Adrenal gland (tissue), 12 donors: ENCODE results near the gene HNF4A. TPM values are rescaled to one million over a fixed set of nuclear protein-coding genes. Genes with fewer than 3 reads are reported as not detected.
A peak's percentile ranks its signal among the peaks of the same experiment; 100 is the strongest.

Experiments used
- DNase-seq, 7 donors: peaks; one replicate each; pipeline ENCODE4 v3.0.0-alpha.2; 2019 to 2020
- H3K27ac ChIP-seq, 5 donors: fragments of 200-600 bp; sonication (generic) in 4 of 5; 1 replicate in 3 of 5; 2 replicates in 2 of 5; pipeline versions ENCODE4 v1.5.1 to v1.8.0; 2016 to 2020; ENCODE audit warnings: mild to moderate bottlenecking in 1 of 5
- H3K27me3 ChIP-seq: fragments of 200-600 bp; 2 replicates; pipeline ENCODE4 v1.8.0; 2021
- H3K36me3 ChIP-seq, 2 donors: fragments of 200-600 bp; replicated peaks in 1 of 2; 1 replicate in 1 of 2; 2 replicates in 1 of 2; pipeline versions ENCODE4 v1.5.1 to v1.8.0; 2018 to 2022
- H3K4me1 ChIP-seq, 2 donors: fragments of 200-600 bp; replicated peaks in 1 of 2; 1 replicate in 1 of 2; 2 replicates in 1 of 2; pipeline versions ENCODE4 v1.5.1 to v1.8.0; 2018 to 2021
- H3K4me3 ChIP-seq, 4 donors: fragments of 200-600 bp; sonication (generic) in 3 of 4; one replicate each; pipeline ENCODE4 v1.5.1; 2016 to 2018
- H3K9me3 ChIP-seq, 3 donors: fragments of 200-600 bp; sonication (generic) in 1 of 3; replicated peaks in 1 of 3; 1 replicate in 2 of 3; 2 replicates in 1 of 3; pipeline versions ENCODE4 v1.5.1 to v1.8.0; 2016 to 2021
- CTCF ChIP-seq, 6 experiments: fragments of 450-650 bp in 4 of 6; fragments of 200-600 bp in 2 of 6; sonication (generic) in 1 of 6; IDR thresholded peaks; 1 replicate in 5 of 6; 2 replicates in 1 of 6; pipeline versions ENCODE4 v1.5.1 to v1.8.0; 2016 to 2021; ENCODE audit warnings: antibody characterized with exemption in 6 of 6, mild to moderate bottlenecking in 2 of 6, moderate library complexity in 1 of 6
- POLR2A ChIP-seq, 2 donors: fragments of 450-650 bp; IDR thresholded peaks; one replicate each; pipeline ENCODE4 v1.6.1; 2017; ENCODE audit warnings: antibody characterized with exemption in 2 of 2, mild to moderate bottlenecking in 2 of 2, moderate library complexity in 1 of 2
- WGBS, 4 donors: extraction: QIAGEN DNeasy Blood & Tissue Kit in 2 of 4; methylation state at CpG; one replicate each; pipeline versions ENCODE4 v1.1.5 to v1.1.7; 2013 to 2017; 5-methylcytosine and 5-hydroxymethylcytosine counted together
- intact Hi-C, 2 donors: fragments of 100-400 bp; cut with DNase I; formaldehyde crosslinking; loops; one replicate each; pipeline versions ENCODE4 v1.14.1 to v1.15.0; 2022 to 2023
- polyA plus RNA-seq, 3 donors: library from polyadenylated mRNA; stranded (reverse); fragments of 200-250 nt in 2 of 3; fragments of 350-450 nt in 1 of 3; fragmentation: Illumina TruSeq in 1 of 3; extraction: RNeasy Lipid Tissue Mini Kit (QIAGEN cat#74804) in 1 of 3; gene quantifications; one replicate each; pipeline ENCODE4 v1.2.3, GENCODE V29; 2013 to 2014
- total RNA-seq, 9 donors: library from RNA; depleted of rRNA in 4 of 9; stranded (reverse); fragments of >200 nt in 4 of 9; fragments of 120-200 nt in 1 of 9; fragmentation: NEBNext Ultra II Directional in 1 of 9; extraction: Animal tissue kit (Norgen Biotek cat#: 25700) in 1 of 9; gene quantifications; one replicate each; pipeline versions ENCODE4 v1.1.0 to v1.2.4, GENCODE V29; 2013 to 2023
- donor health status: healthy with polysubstance abuse.
- donor health status: Bipolar disorder and iron deficiency.
- donor health status: DM: yes; HTN: yes; CAD: no.
- donor health status: DM: no; HTN: no; CAD: no.
- donor health status: DM: no; HTN: no; CAD: no.
- donor health status: DM: yes; HTN: yes; CAD: no.

HNF4A gene
- total and polyA plus RNA-seq, 12 donors: 0.06 to 0.78 (median 0.13) TPM; not detected in 2

- no peaks in the 10 kb centered on the region for H3K4me1 ChIP-seq
- H3K36me3 ChIP-seq: no peaks in the 10 kb centered on the region
- no peak overlapping the region for H3K4me3 ChIP-seq
- no peak for DNase-seq
- no peak for TF ChIP-seq CTCF (IDR thresholded peaks at IDR 0.05)
- no peak for TF ChIP-seq POLR2A (IDR thresholded peaks at IDR 0.05)
- H3K27me3 ChIP-seq: no peaks in the 10 kb centered on the region
- intact Hi-C loops: no loop called here
- no peaks in the 10 kb centered on the region for H3K9me3 ChIP-seq
- 85 to 92% (median 87%) methylated on average over 7 of the region's 7 CpGs for WGBS, 4 donors
- no peak overlapping the region for H3K27ac ChIP-seq
These were observed 98.9 kb downstream of the HNF4A start for GRCh38 chr20:44454306-44454963.

GRCh38 chr20:44455126-44455525, 99.6 kb downstream of the HNF4A start:
- Histone ChIP-seq H3K36me3 (no peaks in the 10 kb centered on the region), H3K27me3 (no peaks in the 10 kb centered on the region), H3K4me1 (no peaks in the 10 kb centered on the region), H3K9me3 (no peaks in the 10 kb centered on the region), H3K4me3 (no peak overlapping the region), H3K27ac (no peak overlapping the region)
- WGBS, 4 donors: 59 to 73% (median 62%) methylated on average over 3 of the region's 3 CpGs
- no peak for DNase-seq
- no peak for TF ChIP-seq CTCF (IDR thresholded peaks at IDR 0.05)
- TF ChIP-seq POLR2A (IDR thresholded peaks at IDR 0.05): no peak
- intact Hi-C loops: no loop called here

GRCh38 chr20:44456611-44457010, 101.1 kb downstream of the HNF4A start:
- Histone ChIP-seq H3K4me3 (no peak overlapping the region), H3K4me1 (no peaks in the 10 kb centered on the region), H3K36me3 (no peaks in the 10 kb centered on the region), H3K9me3 (no peaks in the 10 kb centered on the region), H3K27me3 (no peaks in the 10 kb centered on the region), H3K27ac (no peak overlapping the region)
- no peak for DNase-seq
- intact Hi-C loops: no loop called here
- 82 to 93% (median 87%) methylated on average over 8 of the region's 8 CpGs for WGBS, 4 donors
- TF ChIP-seq CTCF (IDR thresholded peaks at IDR 0.05) (no peak), POLR2A (IDR thresholded peaks at IDR 0.05) (no peak)

GRCh38 chr20:44457016-44457415, 101.5 kb downstream of the HNF4A start:
- Histone ChIP-seq H3K27ac (no peak overlapping the region), H3K4me1 (no peaks in the 10 kb centered on the region), H3K4me3 (no peak overlapping the region), H3K27me3 (no peaks in the 10 kb centered on the region), H3K36me3 (no peaks in the 10 kb centered on the region), H3K9me3 (no peaks in the 10 kb centered on the region)
- no peak for TF ChIP-seq POLR2A (IDR thresholded peaks at IDR 0.05)
- no peak for TF ChIP-seq CTCF (IDR thresholded peaks at IDR 0.05)
- WGBS, 4 donors: 45 to 77% (median 57%) methylated on average over 4 to 6 of the region's 6 CpGs
- intact Hi-C loops: no loop called here
- peak in 1 of 7 donors; percentile 16 for DNase-seq
